B cell (primary cell): ENCODE measurements around the gene PRPF38A. TPM values are rescaled to one million over a fixed set of nuclear protein-coding genes. Genes with fewer than 3 reads are reported as not detected.

Source experiments
- ATAC-seq: fragments of 200-7000 bp; cut with Tn5 transposase; one replicate; pipeline ENCODE4 v1.10.0; 2021; ENCODE audit warnings: low read depth, mild to moderate bottlenecking, moderate number of reproducible peaks, moderate library complexity
- CTCF ChIA-PET: fragments of 350-600 bp; sonication (Branson Sonifier 250); formaldehyde crosslinking; loops from one replicate; lab custom pipeline; 2021; ENCODE audit warnings: antibody characterized with exemption, inconsistent platforms; lab: Charles Lee
- POLR2A ChIA-PET: fragments of 350-600 bp; sonication (Branson Sonifier 250); formaldehyde crosslinking; loops from one replicate; lab custom pipeline; 2021; ENCODE audit warnings: antibody characterized with exemption; lab: Charles Lee
- DNase-seq: peaks from one replicate; pipeline ENCODE4 v3.0.0; 2013
- H2AFZ ChIP-seq: 2 replicates; pipeline ENCODE4 v1.6.1; 2012; ENCODE audit warnings: mild to moderate bottlenecking, low read depth, low read length; ENCODE audit not compliant: insufficient read depth, poor library complexity, severe bottlenecking
- H3K27ac ChIP-seq, 2 donors: 1 replicate in 1 of 2; 2 replicates in 1 of 2; pipeline ENCODE4 v1.5.1; 2012 to 2013; ENCODE audit warnings: low read length in 2 of 2, mild to moderate bottlenecking in 2 of 2, moderate library complexity in 1 of 2
- H3K27me3 ChIP-seq, 4 experiments: fragments of 200-600 bp in 1 of 4; sonication (generic) in 1 of 4; replicated peaks in 1 of 4; 1 replicate in 2 of 4; 2 replicates in 2 of 4; pipeline versions ENCODE4 v1.6.1 to v1.7.0; 2013 to 2016; ENCODE audit warnings: low read length in 3 of 4, mild to moderate bottlenecking in 2 of 4, mixed read lengths in 1 of 4, moderate library complexity in 1 of 4; ENCODE audit not compliant: insufficient read depth in 4 of 4, control insufficient read depth in 3 of 4; ENCODE audit errors: control extremely low read depth in 1 of 4
- H3K36me3 ChIP-seq, 2 experiments: replicated peaks in 1 of 2; 1 replicate in 1 of 2; 2 replicates in 1 of 2; pipeline versions ENCODE4 v1.6.1 to v1.7.1; 2013; ENCODE audit warnings: low read length in 1 of 2; ENCODE audit not compliant: insufficient read depth in 2 of 2, control insufficient read depth in 1 of 2; ENCODE audit errors: control extremely low read depth in 1 of 2, extremely low read depth in 1 of 2
- H3K4me1 ChIP-seq, 2 donors: fragments of 200-600 bp in 1 of 2; sonication (generic) in 1 of 2; 1 replicate in 1 of 2; 2 replicates in 1 of 2; pipeline versions ENCODE4 v1.5.1 to v1.6.1; 2013 to 2017; ENCODE audit warnings: low read length in 2 of 2; ENCODE audit not compliant: control insufficient read depth in 2 of 2, insufficient read depth in 2 of 2
- H3K4me2 ChIP-seq: replicated peaks from 2 replicates; pipeline ENCODE3; 2012; ENCODE audit warnings: mild to moderate bottlenecking, low read depth, low read length; ENCODE audit not compliant: poor library complexity, severe bottlenecking
- H3K4me3 ChIP-seq, 5 experiments: fragments of 200-600 bp in 1 of 5; sonication (generic) in 1 of 5; 1 replicate in 3 of 5; 2 replicates in 2 of 5; pipeline versions ENCODE4 v1.5.1 to v1.7.0; 2011 to 2016; ENCODE audit warnings: low read length in 4 of 5, mild to moderate bottlenecking in 4 of 5, low read depth in 2 of 5, control low read depth in 1 of 5, moderate library complexity in 1 of 5; ENCODE audit not compliant: insufficient read depth in 1 of 5; ENCODE audit errors: control extremely low read depth in 1 of 5, extremely low read depth in 1 of 5
- H3K79me2 ChIP-seq: fragments of 200-600 bp; sonication (generic); one replicate; pipeline ENCODE4 v1.6.0; 2016; ENCODE audit warnings: low read length; ENCODE audit not compliant: control insufficient read depth, insufficient read depth
- H3K9ac ChIP-seq: fragments of 200-600 bp; sonication (generic); 2 replicates; pipeline ENCODE4 v1.6.1; 2017; ENCODE audit warnings: mild to moderate bottlenecking, low read length, moderate library complexity
- H3K9me3 ChIP-seq, 3 donors: one replicate each; pipeline versions ENCODE4 v1.6.1 to v1.7.1; 2013; ENCODE audit warnings: low read length in 2 of 3; ENCODE audit not compliant: control insufficient read depth in 2 of 3, insufficient read depth in 1 of 3; ENCODE audit errors: control extremely low read depth in 1 of 3
- H4K20me1 ChIP-seq: 2 replicates; pipeline ENCODE4 v1.6.0; 2012; ENCODE audit warnings: mild to moderate bottlenecking, low read length; ENCODE audit not compliant: insufficient read depth, control insufficient read depth, poor library complexity, severe bottlenecking
- H3K27ac Mint-ChIP-seq: one replicate; pipeline ENCODE4 v1.8.0; 2021; ENCODE audit warnings: mixed read lengths
- H3K27me3 Mint-ChIP-seq: one replicate; pipeline ENCODE4 v1.8.0; 2021; ENCODE audit warnings: mixed read lengths
- H3K4me1 Mint-ChIP-seq: one replicate; pipeline ENCODE4 v1.8.0; 2021; ENCODE audit warnings: mixed read lengths
- H3K4me3 Mint-ChIP-seq: one replicate; pipeline ENCODE4 v1.8.0; 2021; ENCODE audit warnings: mixed read lengths
- H3K9me3 Mint-ChIP-seq: one replicate; pipeline ENCODE4 v1.8.0; 2022; ENCODE audit warnings: mixed read lengths; ENCODE audit not compliant: insufficient read depth
- CTCF ChIP-seq: fragments of 200-600 bp; IDR thresholded peaks from one replicate; pipeline ENCODE4 v1.8.0; 2022; ENCODE audit warnings: antibody characterized with exemption, mild to moderate bottlenecking
- EZH2 ChIP-seq: IDR thresholded peaks from 2 replicates; pipeline ENCODE4 v1.6.1; 2012; ENCODE audit warnings: borderline replicate concordance, low read depth, mild to moderate bottlenecking, moderate library complexity, low read length; ENCODE audit not compliant: insufficient read depth, poor library complexity, severe bottlenecking
- WGBS: methylation state at CpG from one replicate; pipeline ENCODE4 v1.1.5; 2013; ENCODE audit warnings: missing lambda C conversion rate; ENCODE audit not compliant: insufficient coverage; 5-methylcytosine and 5-hydroxymethylcytosine counted together
- intact Hi-C: fragments of 100-400 bp; cut with micrococcal nuclease; formaldehyde crosslinking; loops from one replicate; pipeline ENCODE4 v1.10.0; 2022
- polyA plus RNA-seq: library from polyadenylated mRNA; depleted of rRNA; stranded (reverse); fragments of >200 nt; gene quantifications from 2 replicates; pipeline ENCODE4 v1.2.3, GENCODE V29; 2012
- total RNA-seq, 2 donors: library from RNA; stranded (reverse); fragments of 120-200 nt in 1 of 2; gene quantifications; 1 replicate in 1 of 2; 2 replicates in 1 of 2; pipeline versions ENCODE4 v1.2.3 to v1.2.4, GENCODE V29; 2013 to 2022

Gene PRPF38A
- total and polyA plus RNA-seq, 2 donors (not counting 1 experiment from before 2014, with no cell fraction given): 21.8 to 69.8 TPM

DNA sequence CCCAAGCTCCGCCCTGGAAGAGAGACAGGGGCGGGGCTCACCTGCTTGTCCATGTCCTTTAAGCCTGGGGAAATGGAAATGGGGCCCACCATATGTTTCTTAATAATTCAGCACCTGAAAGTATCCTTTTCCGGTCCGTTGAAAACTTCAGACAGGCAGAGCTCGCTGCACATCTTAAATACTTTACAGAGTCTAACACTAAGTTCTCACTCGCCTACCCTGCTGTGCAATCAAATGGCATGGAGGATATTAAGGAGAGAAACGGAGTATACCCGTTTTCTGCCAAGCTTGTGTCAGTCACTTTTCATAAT lies 37.9 kb upstream of the PRPF38A start:
- H3K36me3 ChIP-seq: peaks cover 0 to 19% of the 10 kb centered on the region in 2 experiments
- peaks cover 18 to 20% of the 10 kb centered on the region in 2 donors for H3K4me1 ChIP-seq
- WGBS: 23% methylated on average over 5 of the region's 8 CpGs
- peaks cover 12% of the 10 kb centered on the region for H4K20me1 ChIP-seq
- peaks cover 26% of the 10 kb centered on the region for H3K79me2 ChIP-seq
- Mint-ChIP-seq H3K27me3 (peaks cover 4% of the 10 kb centered on the region), H3K4me3 (peak overlapping the region; percentile 96), H3K9me3 (no peaks in the 10 kb centered on the region), H3K4me1 (peaks cover 34% of the 10 kb centered on the region), H3K27ac (peak overlapping the region; percentile 93)
- intact Hi-C loops: loop anchor here (1.0 to 10.0 kb wide), 13 partner anchors 38 to 1578 kb away; partner anchors contain the start of genes BTF3L4, CPT2, IFT25 and LRP8
- TF ChIP-seq CTCF: no peak
- TF ChIP-seq EZH2: no peak
- peak overlapping the region; percentile 91 for H3K9ac ChIP-seq
- no peaks in the 10 kb centered on the region for H3K9me3 ChIP-seq
- H3K4me2 ChIP-seq: peak overlapping the region; percentile 86
- H3K4me3 ChIP-seq: peak overlapping the region; percentile 19 to 88 (median 79)
- H3K27ac ChIP-seq: peak overlapping the region; percentile 47 to 90
- no peaks in the 10 kb centered on the region for H3K27me3 ChIP-seq
- POLR2A ChIA-PET: interaction anchor here (1.0 to 1.5 kb wide), 2 partner anchors 38 to 310 kb away, joined by 3 to 10 read pairs; partner anchors contain the start of genes BTF3L4, ORC1 and PRPF38A
- H2AFZ ChIP-seq: peak overlapping the region; percentile 92
- no peak for ATAC-seq
- DNase-seq: no peak
- CTCF ChIA-PET: interaction anchor here (1.0 to 2.6 kb wide), 4 partner anchors 38 to 470 kb away, joined by 3 to 18 read pairs (median 4); partner anchors contain the start of genes ORC1 and PRPF38A

- ChIA-PET CTCF (interaction anchor here (1.0 to 2.6 kb wide), 3 partner anchors 37 to 240 kb away, joined by 3 to 18 read pairs (median 4); partner anchors contain the start of genes ORC1 and PRPF38A), POLR2A (interaction anchor here (1.0 kb wide), 1 partner anchor 311 kb away, joined by 3 read pairs; the partner anchor contains the start of gene BTF3L4)
- no peak overlapping the region for H2AFZ ChIP-seq
- H3K9me3 ChIP-seq: no peaks in the 10 kb centered on the region
- H3K4me3 Mint-ChIP-seq: peak overlapping the region; percentile 54
- WGBS: 97% methylated on average over 5 of the region's 5 CpGs
- H3K27ac ChIP-seq: no peak overlapping the region
- DNase-seq: no peak
- peaks cover 26% of the 10 kb centered on the region for H3K79me2 ChIP-seq
- H3K27me3 ChIP-seq: no peaks in the 10 kb centered on the region
- peaks cover 4% of the 10 kb centered on the region for H3K27me3 Mint-ChIP-seq
- no peak overlapping the region for H3K4me3 ChIP-seq
- ATAC-seq: no peak
- TF ChIP-seq EZH2: no peak
- TF ChIP-seq CTCF: no peak
- H3K9me3 Mint-ChIP-seq: no peaks in the 10 kb centered on the region
- H3K27ac Mint-ChIP-seq: no peak overlapping the region
- H3K4me1 Mint-ChIP-seq: peaks cover 34% of the 10 kb centered on the region
- H4K20me1 ChIP-seq: peaks cover 9% of the 10 kb centered on the region
- H3K36me3 ChIP-seq: peaks cover 0 to 11% of the 10 kb centered on the region in 2 experiments
- no peak overlapping the region for H3K4me2 ChIP-seq
- H3K9ac ChIP-seq: no peak overlapping the region
- peaks cover 18 to 20% of the 10 kb centered on the region in 2 donors for H3K4me1 ChIP-seq
- intact Hi-C loops: loop anchor here (5.0 to 10.0 kb wide), 7 partner anchors 335 to 1578 kb away; partner anchors contain the start of genes IFT25, LRP8, LRRC42 and ZYG11A
These were observed 37.1 kb upstream of the PRPF38A start for GRCh38 chr1:52367272-52367671.
